HG03354 (cell line): ENCODE data around the gene ZNF655.
A peak's percentile ranks its signal among the peaks of the same experiment; 100 is the strongest.
"Not testable (repeated sequence)": the region's sequence is repeated elsewhere in the genome, so short reads cannot be mapped to it uniquely, and the experiment has no call there.

Experiments
- ATAC-seq: cut with Tn5 transposase; IDR thresholded peaks from one replicate; pipeline ENCODE4 v1.9.1; 2021; ENCODE audit warnings: mild to moderate bottlenecking; ENCODE audit not compliant: unreplicated experiment, poor library complexity, severe bottlenecking

Gene ZNF655, protein sequence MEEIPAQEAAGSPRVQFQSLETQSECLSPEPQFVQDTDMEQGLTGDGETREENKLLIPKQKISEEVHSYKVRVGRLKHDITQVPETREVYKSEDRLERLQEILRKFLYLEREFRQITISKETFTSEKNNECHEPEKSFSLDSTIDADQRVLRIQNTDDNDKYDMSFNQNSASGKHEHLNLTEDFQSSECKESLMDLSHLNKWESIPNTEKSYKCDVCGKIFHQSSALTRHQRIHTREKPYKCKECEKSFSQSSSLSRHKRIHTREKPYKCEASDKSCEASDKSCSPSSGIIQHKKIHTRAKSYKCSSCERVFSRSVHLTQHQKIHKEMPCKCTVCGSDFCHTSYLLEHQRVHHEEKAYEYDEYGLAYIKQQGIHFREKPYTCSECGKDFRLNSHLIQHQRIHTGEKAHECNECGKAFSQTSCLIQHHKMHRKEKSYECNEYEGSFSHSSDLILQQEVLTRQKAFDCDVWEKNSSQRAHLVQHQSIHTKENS

GRCh38 chr7:99558306-99559174, at the start of gene ZNF655:
ZNF655 (plus strand) TSS chr7:99558642; CDS start chr7:99560560, 1,918 bp downstream.
- ATAC-seq: peak; percentile 89

DNA sequence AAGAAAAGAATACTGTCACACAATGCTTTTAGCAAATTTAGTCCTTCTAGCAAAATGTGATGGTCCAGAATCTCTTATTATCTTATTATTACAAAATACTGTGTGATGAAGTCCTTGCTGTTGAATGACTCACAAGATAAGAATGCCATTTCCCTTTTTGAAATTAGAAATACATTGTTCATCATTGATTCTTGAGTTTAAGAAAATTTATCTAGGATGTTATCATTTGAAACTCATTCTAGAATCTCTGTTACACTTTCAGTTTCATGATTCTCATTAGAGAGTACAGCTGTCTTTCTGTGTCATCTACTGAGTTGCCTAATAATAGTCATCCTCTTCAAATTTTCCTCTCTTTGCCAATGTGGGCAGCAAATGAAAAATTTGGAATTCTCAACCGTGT, 44.4 kb upstream of the ZNF655 start:
- no peak for ATAC-seq

- no peak for ATAC-seq
Measured at GRCh38 chr7:99521399-99521798, 37.0 kb upstream of the ZNF655 start.

DNA sequence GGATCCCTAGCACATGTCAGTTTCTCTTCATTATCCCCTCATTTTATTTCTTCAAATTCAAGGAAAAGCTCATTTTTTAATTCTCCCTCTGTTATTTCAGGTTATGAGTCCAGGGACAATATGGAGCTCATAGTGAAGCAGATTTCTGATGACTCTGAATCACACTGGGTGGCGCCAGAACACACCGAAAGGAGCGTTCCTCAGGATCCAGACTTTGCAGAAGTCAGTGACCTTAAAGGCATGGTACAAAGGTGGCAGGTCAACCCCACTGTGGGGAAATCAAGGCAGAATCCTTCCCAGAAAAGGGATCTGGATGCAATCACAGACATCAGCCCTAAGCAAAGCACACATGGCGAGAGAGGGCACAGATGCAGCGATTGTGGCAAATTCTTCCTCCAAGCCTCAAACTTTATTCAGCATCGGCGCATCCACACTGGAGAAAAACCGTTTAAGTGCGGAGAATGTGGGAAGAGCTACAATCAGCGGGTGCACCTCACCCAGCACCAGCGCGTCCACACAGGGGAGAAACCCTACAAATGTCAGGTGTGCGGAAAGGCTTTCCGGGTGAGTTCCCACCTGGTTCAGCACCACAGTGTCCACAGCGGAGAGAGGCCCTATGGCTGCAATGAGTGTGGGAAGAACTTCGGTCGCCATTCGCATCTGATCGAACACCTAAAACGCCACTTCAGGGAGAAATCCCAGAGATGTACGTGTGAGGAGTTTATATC, 32.6 kb upstream of the ZNF655 start:
- ATAC-seq: no peak

GRCh38 chr7:99531354-99531765, 27.1 kb upstream of the ZNF655 start:
- ATAC-seq: no peak

DNA sequence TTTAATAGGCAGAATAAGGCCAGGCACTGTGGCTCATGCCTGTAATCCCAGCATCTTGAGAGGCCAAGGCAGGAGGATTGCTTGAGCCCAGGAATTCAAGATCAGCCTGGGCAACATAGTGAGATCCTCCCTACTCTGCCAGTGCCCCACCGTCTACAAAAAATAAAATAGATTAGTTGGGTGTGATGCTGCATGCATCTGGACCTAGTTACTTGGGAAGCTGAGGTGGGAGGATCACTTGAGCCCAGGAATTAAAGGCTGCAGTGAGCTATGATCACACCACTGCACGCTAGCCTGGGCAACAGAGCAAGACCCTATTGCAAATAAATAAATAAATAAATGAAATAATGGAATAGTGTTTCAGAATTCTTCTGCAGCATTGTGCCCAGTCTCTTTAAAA, 22.8 kb upstream of the ZNF655 start:
- no peak for ATAC-seq

DNA sequence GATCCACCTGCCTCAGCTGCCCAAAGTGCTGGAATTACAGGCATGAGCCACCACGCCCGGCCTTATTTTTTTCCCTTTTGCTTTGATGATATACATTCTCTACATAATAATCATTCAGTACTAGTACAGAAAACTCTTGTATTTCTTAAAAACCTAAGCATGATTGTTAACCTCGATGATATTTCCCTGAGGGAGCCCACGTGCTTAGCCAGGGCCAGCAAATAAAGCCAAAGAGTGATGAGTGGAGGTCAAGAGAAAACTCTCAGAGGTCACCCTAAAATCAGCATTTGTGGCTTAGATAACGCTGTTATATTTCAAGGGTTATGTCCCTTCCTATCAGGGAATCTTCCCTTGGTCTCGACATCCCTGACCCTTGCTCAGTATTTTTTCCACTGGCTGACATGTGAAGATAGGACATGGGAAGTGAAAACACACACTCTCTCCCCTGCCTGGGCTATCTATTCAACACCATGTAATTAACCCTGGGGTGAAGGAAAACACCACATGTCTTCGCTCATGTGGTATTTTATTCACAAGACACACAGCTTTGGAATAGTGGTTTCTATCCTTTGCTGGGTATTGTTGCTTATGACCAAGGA, 19.1 kb upstream of the ZNF655 start:
- ATAC-seq: no peak

DNA sequence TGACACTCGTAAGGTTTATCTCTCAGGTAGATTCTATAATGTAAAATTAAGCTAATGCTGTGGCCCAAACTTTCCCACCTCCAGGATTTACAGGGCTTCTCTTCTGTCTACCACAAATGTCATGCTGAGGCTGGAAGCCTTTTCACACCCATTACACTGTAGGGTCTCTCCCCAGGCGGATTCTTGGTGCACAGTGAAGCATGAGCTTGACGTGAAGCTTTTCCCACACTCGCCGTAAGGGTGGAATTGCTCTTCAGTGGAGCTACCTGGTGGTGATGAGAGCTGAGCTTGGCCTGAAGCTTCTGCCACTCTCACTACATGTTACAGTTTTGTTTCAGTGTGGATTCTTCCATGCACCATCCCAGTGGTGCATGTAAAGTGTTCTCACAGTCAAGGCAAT, 17.9 kb upstream of the ZNF655 start:
- no peak for ATAC-seq

DNA sequence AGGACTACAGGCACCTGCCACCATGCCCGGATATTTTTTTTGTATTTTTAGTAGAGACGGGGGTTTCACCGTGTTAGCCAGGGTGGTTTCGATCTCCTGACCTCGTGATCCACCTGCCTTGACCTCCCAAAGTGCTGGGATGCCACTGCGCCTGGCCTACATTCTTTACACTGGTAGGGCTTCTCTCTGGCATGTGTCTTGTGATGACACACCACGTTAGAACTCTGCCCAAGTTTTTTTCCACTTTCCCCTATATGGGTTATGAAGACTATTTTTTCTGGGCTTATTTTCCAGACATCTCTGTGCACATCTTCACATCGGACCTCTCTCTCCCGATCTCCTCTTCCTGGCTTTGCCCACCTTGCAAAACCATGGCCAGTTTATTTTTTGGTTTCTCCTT, 17.2 kb upstream of the ZNF655 start:
- no peak for ATAC-seq

DNA sequence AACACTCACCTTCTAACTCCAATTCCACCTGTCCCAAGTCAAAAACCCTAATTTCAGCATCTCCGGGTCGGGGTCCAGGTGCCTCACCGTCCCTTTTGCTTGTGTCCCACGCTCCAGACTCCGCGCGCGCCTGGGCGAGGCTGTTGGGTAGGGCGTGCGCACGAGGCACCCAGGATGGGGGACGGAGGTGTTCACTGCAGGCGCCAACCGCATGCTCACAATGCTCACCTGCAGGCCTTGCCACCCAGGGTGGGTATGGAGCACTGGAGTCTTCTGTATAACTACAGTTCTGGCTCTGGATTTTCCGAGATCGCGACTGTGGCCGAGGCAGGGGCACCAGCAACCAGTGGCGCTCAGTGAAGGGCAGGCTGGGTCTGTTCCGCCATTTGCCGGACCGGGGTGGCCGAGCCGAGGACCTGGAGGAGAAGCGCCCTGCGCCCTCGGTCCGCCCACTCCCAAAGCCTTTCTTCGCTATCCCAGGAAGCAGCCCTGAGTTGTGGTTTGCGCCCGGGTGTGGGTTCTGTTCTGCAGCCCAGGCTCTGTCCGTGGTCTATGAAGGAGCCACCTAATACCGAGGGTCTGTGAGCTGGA, 15.3 kb upstream of the ZNF655 start:
- no peak for ATAC-seq

- no peak for ATAC-seq
Measured at GRCh38 chr7:99543916-99544315, 14.5 kb upstream of the ZNF655 start.

DNA sequence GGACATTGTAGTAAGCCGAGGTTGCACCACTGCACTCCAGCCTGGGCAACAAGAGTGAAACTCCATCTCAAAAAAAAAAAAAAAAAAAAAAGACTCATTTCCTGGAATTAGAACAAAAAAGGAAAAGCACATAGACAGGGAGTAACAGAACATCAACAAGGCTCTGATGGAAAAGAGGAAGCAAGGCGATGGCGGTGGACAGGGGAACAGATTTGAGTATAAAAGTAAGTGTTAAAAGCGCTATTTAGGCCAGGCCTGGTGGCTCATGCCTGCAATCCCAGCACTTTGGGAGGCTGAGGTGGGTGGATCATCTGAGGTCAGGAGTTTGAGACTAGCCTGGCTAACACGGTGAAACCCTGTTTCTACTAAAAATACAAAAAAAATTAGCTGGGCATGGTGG, 13.1 kb upstream of the ZNF655 start:
- ATAC-seq: not testable (repeated sequence)

DNA sequence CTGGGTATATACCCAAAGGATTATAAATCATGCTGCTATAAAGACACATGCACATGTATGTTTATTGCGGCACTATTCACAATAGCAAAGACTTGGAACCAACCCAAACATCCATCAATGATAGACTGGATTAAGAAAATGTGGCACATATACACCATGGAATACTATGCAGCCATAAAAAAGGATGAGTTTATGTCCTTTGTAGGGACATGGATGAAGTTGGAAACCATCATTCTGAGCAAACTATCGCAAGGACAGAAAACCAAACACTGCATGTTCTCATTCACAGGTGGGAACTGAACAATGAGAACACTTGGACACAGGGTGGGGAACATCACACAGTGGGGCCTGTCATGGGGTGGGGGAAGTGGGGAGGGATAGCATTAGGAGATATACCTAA, 8.9 kb upstream of the ZNF655 start:
- not testable (repeated sequence) for ATAC-seq

DNA sequence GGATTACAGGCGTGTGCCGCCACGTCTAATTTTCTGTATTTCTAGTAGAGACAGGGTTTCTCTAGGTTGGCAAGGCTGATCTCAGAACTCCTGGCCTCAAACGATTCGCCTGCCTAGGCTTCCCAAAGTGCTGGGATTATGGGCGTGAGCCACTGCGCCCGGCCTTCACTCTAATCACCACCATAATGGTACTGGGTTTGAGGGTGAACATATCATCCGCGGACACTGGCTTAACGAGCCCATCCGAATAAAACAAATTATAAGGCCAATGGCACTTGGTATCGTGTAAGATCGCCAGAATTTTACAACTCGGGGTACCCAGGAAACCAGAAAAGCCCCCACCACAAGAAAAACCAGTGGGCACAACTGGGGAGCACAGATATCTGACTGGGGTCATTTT, 7.1 kb upstream of the ZNF655 start:
- ATAC-seq: peak; percentile 25

- ATAC-seq: peak; percentile 99
Measured at GRCh38 chr7:99551767-99552463, 6.5 kb upstream of the ZNF655 start, which contains the start of gene FAM200A. FAM200A (minus strand) TSS chr7:99552114; CDS start chr7:99548407, 3,707 bp downstream.

DNA sequence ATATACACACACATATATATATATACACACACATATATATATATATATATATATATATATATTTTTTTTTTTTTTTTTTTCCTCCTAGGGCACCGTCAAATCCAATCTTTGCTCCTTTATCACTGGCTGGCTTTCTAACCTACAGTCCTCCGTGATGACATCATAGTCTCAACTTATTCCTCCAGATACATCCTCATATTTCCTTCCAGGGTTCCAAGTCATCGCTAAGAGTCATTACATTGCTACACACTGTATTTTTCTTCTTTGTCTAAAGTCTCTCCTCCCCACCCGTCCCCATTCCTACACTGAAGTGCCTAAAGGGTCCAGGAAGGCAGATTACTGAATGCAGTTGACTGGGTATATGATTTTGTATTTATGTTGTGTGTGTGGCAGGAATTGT, 5.4 kb upstream of the ZNF655 start:
- no peak for ATAC-seq

DNA sequence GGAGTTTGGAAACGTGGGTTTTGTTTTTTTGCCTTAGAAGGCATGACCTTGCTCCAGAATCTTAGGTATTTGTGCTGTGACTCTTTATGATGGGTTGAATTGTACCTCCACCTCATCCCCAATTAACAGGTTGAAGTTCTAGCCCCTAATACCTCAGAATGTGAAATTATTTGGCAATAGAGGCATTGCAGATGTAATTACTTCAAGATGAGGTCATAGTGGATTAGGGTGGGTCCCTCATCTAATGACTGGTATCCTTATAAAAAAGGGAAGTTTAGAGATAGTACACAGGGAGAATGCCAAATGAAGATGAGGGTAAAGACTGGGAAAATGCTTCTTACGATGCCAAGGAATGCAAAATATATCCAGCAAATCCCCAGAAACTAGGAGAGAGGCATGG, 3.5 kb upstream of the ZNF655 start:
- ATAC-seq: no peak

- no peak for ATAC-seq
Measured at GRCh38 chr7:99557196-99557607, 1.2 kb upstream of the ZNF655 start.

DNA sequence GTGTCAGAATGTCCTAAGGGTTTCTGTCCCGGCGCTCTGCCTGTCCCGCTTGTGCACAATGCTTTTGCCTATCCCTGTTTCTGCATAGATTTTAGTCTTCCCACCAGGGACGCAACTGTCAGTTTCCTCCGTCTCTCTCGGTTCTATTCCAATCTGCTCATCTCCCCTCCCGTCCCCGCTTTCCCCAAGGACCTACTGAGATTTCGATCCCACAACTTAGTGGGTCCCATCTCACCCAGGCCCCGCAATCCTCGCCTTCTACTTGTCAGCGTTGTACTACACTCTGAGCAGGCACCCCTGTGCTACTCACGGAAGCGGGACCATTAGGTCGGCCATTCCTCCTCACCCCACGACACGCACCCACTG, 519 bp upstream of the ZNF655 start:
- peak; percentile 65 for ATAC-seq
